H1 (cell line): ENCODE data around the gene SIX5. TPM values are rescaled to one million over a fixed set of nuclear protein-coding genes. Genes with fewer than 3 reads are reported as not detected.

Experiments
- E2F6 ChIP-seq: IDR thresholded peaks from 2 replicates; pipeline ENCODE4 v1.6.1; 2012; ENCODE audit warnings: inconsistent platforms
- EGR1 ChIP-seq: IDR thresholded peaks from 2 replicates; pipeline ENCODE4 v1.6.1; 2011; ENCODE audit warnings: low read depth, low read length, borderline replicate concordance
- HDAC2 ChIP-seq, 2 experiments: fragments of 300-600 bp in 1 of 2; sonication (generic) in 1 of 2; IDR thresholded peaks; 2 replicates each; pipeline ENCODE4 v1.6.1; 2011 to 2012; ENCODE audit warnings: low read depth in 2 of 2, low read length in 2 of 2, mild to moderate bottlenecking in 2 of 2, moderate library complexity in 2 of 2, borderline replicate concordance in 1 of 2, inconsistent platforms in 1 of 2
- NANOG ChIP-seq: IDR thresholded peaks from 2 replicates; pipeline ENCODE4 v1.6.1; 2011; ENCODE audit warnings: low read length, low read depth, mild to moderate bottlenecking, inconsistent platforms; ENCODE audit not compliant: insufficient read depth, poor library complexity, severe bottlenecking
- NRF1 ChIP-seq: IDR thresholded peaks from 2 replicates; pipeline ENCODE4 v1.6.1; 2011; ENCODE audit warnings: mild to moderate bottlenecking, low read depth, low read length, improper control_type of control experiment
- POLR2AphosphoS5 ChIP-seq: IDR thresholded peaks from 2 replicates; pipeline ENCODE4 v1.6.1; 2011; ENCODE audit warnings: low read depth, low read length
- SAP30 ChIP-seq: fragments of 300-600 bp; sonication (generic); IDR thresholded peaks from 2 replicates; pipeline ENCODE4 v1.7.1; 2012; ENCODE audit warnings: low read length, moderate library complexity, mild to moderate bottlenecking, inconsistent platforms; ENCODE audit not compliant: insufficient read depth, insufficient replicate concordance
- SIN3A ChIP-seq, 2 experiments: IDR thresholded peaks in 1 of 2; conservative IDR thresholded peaks in 1 of 2; 2 replicates each; pipeline ENCODE4 v1.6.1; 2011 to 2012; ENCODE audit warnings: low read length in 2 of 2, improper control_type of control experiment in 1 of 2, low read depth in 1 of 2, mild to moderate bottlenecking in 1 of 2
- SIRT6 ChIP-seq: IDR thresholded peaks from one replicate; pipeline ENCODE4 v1.7.1; 2012; ENCODE audit warnings: low read length, inconsistent platforms
- SIX5 ChIP-seq: IDR thresholded peaks from 2 replicates; pipeline ENCODE4 v1.6.1; 2011; ENCODE audit warnings: mild to moderate bottlenecking, low read depth, low read length
- SP1 ChIP-seq: IDR thresholded peaks from 2 replicates; pipeline ENCODE4 v1.6.1; 2011; ENCODE audit warnings: low read depth, low read length
- SP4 ChIP-seq: IDR thresholded peaks from 2 replicates; pipeline ENCODE4 v1.6.1; 2012; ENCODE audit warnings: low read length, inconsistent platforms
- SRF ChIP-seq: IDR thresholded peaks from 2 replicates; pipeline ENCODE4 v1.6.1; 2011; ENCODE audit warnings: mild to moderate bottlenecking, low read depth, low read length, moderate library complexity
- SUZ12 ChIP-seq: fragments of 200-600 bp; sonication (generic); IDR thresholded peaks from 2 replicates; pipeline ENCODE4 v1.6.1; 2012; ENCODE audit warnings: mild to moderate bottlenecking, inconsistent platforms, low read length, moderate library complexity, mixed read lengths
- TAF1 ChIP-seq: IDR thresholded peaks from 2 replicates; pipeline ENCODE4 v1.6.1; 2011; ENCODE audit warnings: mild to moderate bottlenecking, low read depth, low read length
- YY1 ChIP-seq: IDR thresholded peaks from 2 replicates; pipeline ENCODE4 v1.6.1; 2011; ENCODE audit warnings: low read depth, mild to moderate bottlenecking, low read length
- polyA plus RNA-seq, 7 experiments: library from polyadenylated mRNA; depleted of rRNA in 3 of 7; stranded (reverse) in 5 of 7; unstranded in 2 of 7; fragments of >200 nt in 5 of 7; fragments of 200-250 nt in 2 of 7; gene quantifications; 1 replicate in 5 of 7; 2 replicates in 1 of 7; 4 replicates in 1 of 7; pipeline versions ENCODE4 v1.2.1 to v1.2.3, GENCODE V29; 2011 to 2013; ENCODE audit warnings: missing spikeins in 2 of 7, mixed read lengths in 2 of 7
- total RNA-seq: library from RNA; stranded (reverse); fragmentation: NEBNext Ultra II Directional; extraction: Animal tissue kit (Norgen Biotek cat#: 25700); gene quantifications from 2 replicates; pipeline ENCODE4 v1.2.1, GENCODE V29; 2021

The SIX5 gene
- total and polyA plus RNA-seq, 2 of the 8 experiments (the other 6 are each of a cell fraction or from before 2014, with no cell fraction given) = 20.9 to 24.2 TPM

GRCh38 chr19:45717131-45717982 lies 51.7 kb downstream of the SIX5 start (continued):
- no peak for TF ChIP-seq SIRT6
- peak; percentile 100 for TF ChIP-seq SRF
- TF ChIP-seq SP1 = peak; percentile 79; the same call in 1 of the 2 replicates
- TF ChIP-seq SP4 = peak; percentile 89
- no peak for TF ChIP-seq SIX5
- TF ChIP-seq SUZ12 = no peak
- peak; percentile 72; the same call in 1 of the 2 replicates for TF ChIP-seq EGR1
- TF ChIP-seq E2F6 = 0 out of 2 replicates have a peak, but pooled peaks have one; percentile 36
- TF ChIP-seq NANOG = no peak
- TF ChIP-seq TAF1 = peak; percentile 20
- TF ChIP-seq HDAC2 (IDR thresholded peaks at IDR 0.05; ENCODE audit: borderline replicate concordance in 1 of 2, low read depth in 2 of 2, low read length in 2 of 2) = peak in 1 of 2 experiments; percentile 78; a peak in 1 of 4 replicates
- peak in 1 of 2 experiments; percentile 82; a peak in 2 of 4 replicates for TF ChIP-seq SIN3A (conservative IDR thresholded peaks at IDR 0.05 in 1 of 2, IDR thresholded peaks at IDR 0.05 in 1 of 2; ENCODE audit: low read depth in 1 of 2, low read length in 2 of 2)
- peak; percentile 92 for TF ChIP-seq NRF1
- peak; percentile 61; the same call in 1 of the 2 replicates for TF ChIP-seq YY1
- TF ChIP-seq SAP30 = peak; percentile 10
- TF ChIP-seq POLR2AphosphoS5 = peak; percentile 82
